OCI-LY7 (cell line): ENCODE data around the gene NCKAP5. TPM values are rescaled to one million over a fixed set of nuclear protein-coding genes. Genes with fewer than 3 reads are reported as not detected.

ENCODE experiments used
- BruUV-seq: library from RNA; stranded (reverse); fragments of 400-500 nt; replicated peaks from 2 replicates; lab custom pipeline; 2021; lab: Mats Ljungman, UMichigan
- CTCF ChIA-PET: fragments of 300-600 bp; sonication (Branson Sonifier 250); formaldehyde crosslinking; loops from one replicate; lab custom pipeline; 2022; ENCODE audit warnings: antibody characterized with exemption; ENCODE audit not compliant: unreplicated experiment; lab: Charles Lee
- POLR2A ChIA-PET: fragments of 300-600 bp; sonication (Branson Sonifier 250); formaldehyde crosslinking; loops from one replicate; lab custom pipeline; 2022; ENCODE audit warnings: antibody characterized with exemption; lab: Charles Lee
- DNase-seq: peaks from one replicate; pipeline ENCODE4 v3.0.0-alpha.2; 2015; ENCODE audit warnings: low spot score
- H2AFZ ChIP-seq: fragments of 200-600 bp; sonication (generic), shearing (Covaris generic); 2 replicates; pipeline ENCODE4 v1.6.1; 2014; ENCODE audit warnings: mild to moderate bottlenecking, antibody characterized with exemption, low read length, moderate library complexity
- H3K27ac ChIP-seq: fragments of 200-600 bp; sonication (generic); 2 replicates; pipeline ENCODE4 v1.5.1; 2014; ENCODE audit warnings: mixed run types, low read depth, mild to moderate bottlenecking, moderate library complexity, low read length, inconsistent platforms; ENCODE audit not compliant: poor library complexity, severe bottlenecking
- H3K36me3 ChIP-seq: fragments of 200-600 bp; sonication (generic); 2 replicates; pipeline ENCODE4 v1.6.1; 2014; ENCODE audit warnings: mild to moderate bottlenecking, antibody characterized with exemption, low read length, moderate library complexity, mixed read lengths; ENCODE audit not compliant: insufficient read depth
- H3K4me1 ChIP-seq: fragments of 200-600 bp; sonication (generic); 2 replicates; pipeline ENCODE4 v1.5.1; 2014; ENCODE audit warnings: mild to moderate bottlenecking, low read length; ENCODE audit not compliant: insufficient read depth, poor library complexity, severe bottlenecking
- H3K4me2 ChIP-seq: fragments of 200-600 bp; sonication (generic); 2 replicates; pipeline ENCODE4 v1.6.1; 2014; ENCODE audit warnings: mild to moderate bottlenecking, low read length
- H3K4me3 ChIP-seq: fragments of 200-600 bp; sonication (generic); 2 replicates; pipeline ENCODE4 v1.5.1; 2014; ENCODE audit warnings: mild to moderate bottlenecking, low read depth, low read length; ENCODE audit not compliant: poor library complexity, severe bottlenecking
- H3K79me2 ChIP-seq: fragments of 200-600 bp; sonication (generic); 2 replicates; pipeline ENCODE4 v1.6.1; 2016; ENCODE audit warnings: low read depth, mild to moderate bottlenecking, low read length, moderate library complexity, mixed read lengths; ENCODE audit not compliant: insufficient read depth
- H3K9me2 ChIP-seq: fragments of 200-600 bp; sonication (generic); 2 replicates; pipeline ENCODE4 v1.6.1; 2016; ENCODE audit warnings: mild to moderate bottlenecking, low read length, mixed read lengths; ENCODE audit not compliant: insufficient read depth
- H3K9me3 ChIP-seq: fragments of 200-600 bp; sonication (generic); 2 replicates; pipeline ENCODE4 v1.6.1; 2014; ENCODE audit warnings: mild to moderate bottlenecking, mixed run types, low read length, mixed read lengths
- H4K20me1 ChIP-seq: fragments of 200-600 bp; sonication (generic); 2 replicates; pipeline ENCODE4 v1.6.1; 2014; ENCODE audit warnings: mild to moderate bottlenecking, antibody characterized with exemption, low read length, moderate library complexity, mixed read lengths; ENCODE audit not compliant: insufficient read depth
- CTCF ChIP-seq: fragments of 200-600 bp; sonication (generic); conservative IDR thresholded peaks from 2 replicates; pipeline ENCODE4 v1.5.1; 2014; ENCODE audit warnings: mild to moderate bottlenecking, antibody characterized with exemption, low read length, moderate library complexity, mixed read lengths
- EZH2phosphoT487 ChIP-seq: fragments of 200-600 bp; sonication (generic); IDR thresholded peaks from 2 replicates; pipeline ENCODE4 v1.6.1; 2018; ENCODE audit warnings: low read depth, borderline replicate concordance, mild to moderate bottlenecking, mixed run types, antibody characterized with exemption, low read length, moderate library complexity, mixed read lengths
- intact Hi-C: fragments of 100-400 bp; cut with micrococcal nuclease; formaldehyde crosslinking; loops from one replicate; pipeline ENCODE4 v1.10.0; 2022; ENCODE audit not compliant: unreplicated experiment
- total RNA-seq, 2 experiments: library from RNA; depleted of rRNA in 1 of 2; stranded (reverse); fragments of >200 nt in 1 of 2; shearing (Covaris generic) in 1 of 2; gene quantifications; 2 replicates each; pipeline ENCODE4 v1.2.3, GENCODE V29; 2014 to 2022

The NCKAP5 gene
- total RNA-seq, 2 experiments from 2014 or later, result not detected

- no peaks in the 10 kb centered on the region for H3K4me1 ChIP-seq
- no peaks in the 10 kb centered on the region for H3K9me2 ChIP-seq
- H3K4me2 ChIP-seq, result no peak overlapping the region
- H3K4me3 ChIP-seq, result no peak overlapping the region
- H3K79me2 ChIP-seq, result no peaks in the 10 kb centered on the region
- TF ChIP-seq EZH2phosphoT487 (no peak), CTCF (no peak)
- no peak overlapping the region for H2AFZ ChIP-seq
- no TSS peak for BruUV-seq
- H4K20me1 ChIP-seq, result no peaks in the 10 kb centered on the region
- H3K36me3 ChIP-seq, result no peaks in the 10 kb centered on the region
- intact Hi-C loops, result no loop called here
- no peak overlapping the region for H3K27ac ChIP-seq
- POLR2A ChIA-PET, result no interaction called here
- CTCF ChIA-PET, result no interaction called here
- no peaks in the 10 kb centered on the region for H3K9me3 ChIP-seq
- no peak for DNase-seq
Observed at GRCh38 chr2:133600266-133600928, 32.1 kb upstream of the NCKAP5 start.

GRCh38 chr2:133599811-133600210, 31.5 kb upstream of the NCKAP5 start:
- no peak overlapping the region for H3K4me3 ChIP-seq
- H3K9me2 ChIP-seq, result no peaks in the 10 kb centered on the region
- ChIA-PET CTCF (no interaction called here), POLR2A (no interaction called here)
- no peak overlapping the region for H2AFZ ChIP-seq
- intact Hi-C loops, result no loop called here
- H3K79me2 ChIP-seq, result no peaks in the 10 kb centered on the region
- no TSS peak for BruUV-seq
- no peak for DNase-seq
- H3K4me2 ChIP-seq, result no peak overlapping the region
- H3K9me3 ChIP-seq, result no peaks in the 10 kb centered on the region
- H4K20me1 ChIP-seq, result no peaks in the 10 kb centered on the region
- H3K36me3 ChIP-seq, result no peaks in the 10 kb centered on the region
- no peak for TF ChIP-seq EZH2phosphoT487
- H3K27ac ChIP-seq, result no peak overlapping the region
- H3K4me1 ChIP-seq, result no peaks in the 10 kb centered on the region

- H3K9me2 ChIP-seq, result no peaks in the 10 kb centered on the region
- no peak overlapping the region for H3K4me3 ChIP-seq
- H3K9me3 ChIP-seq, result no peaks in the 10 kb centered on the region
- POLR2A ChIA-PET, result no interaction called here
- H3K79me2 ChIP-seq, result no peaks in the 10 kb centered on the region
- no peak overlapping the region for H3K27ac ChIP-seq
- TF ChIP-seq CTCF (no peak), EZH2phosphoT487 (no peak)
- H2AFZ ChIP-seq, result no peak overlapping the region
- H3K36me3 ChIP-seq, result no peaks in the 10 kb centered on the region
- H3K4me2 ChIP-seq, result no peak overlapping the region
- DNase-seq, result no peak
- no peaks in the 10 kb centered on the region for H3K4me1 ChIP-seq
- H4K20me1 ChIP-seq, result no peaks in the 10 kb centered on the region
- BruUV-seq, result no TSS peak
- CTCF ChIA-PET, result no interaction called here
- intact Hi-C loops, result no loop called here
Observed at GRCh38 chr2:133599211-133599803, 31.0 kb upstream of the NCKAP5 start.
